PC-3 (cell line): Measurements from ENCODE around the gene AFF2. TPM values are rescaled to one million over a fixed set of nuclear protein-coding genes. Genes with fewer than 3 reads are reported as not detected.

ENCODE experiments used
- ATAC-seq: fragments of 200-7000 bp; cut with Tn5 transposase; 2 replicates; pipeline ENCODE4 v1.9.1; 2020; ENCODE audit warnings: mild to moderate bottlenecking, moderate library complexity
- BruUV-seq: library from RNA; stranded (reverse); fragments of 400-500 nt; replicated peaks from 2 replicates; lab custom pipeline; 2021; lab: Mats Ljungman, UMichigan
- CTCF ChIA-PET: fragments of 300-600 bp; sonication (Branson Sonifier 250); formaldehyde crosslinking; loops from one replicate; lab custom pipeline; 2022; ENCODE audit warnings: antibody characterized with exemption; lab: Charles Lee
- POLR2A ChIA-PET: fragments of 300-600 bp; sonication (Branson Sonifier 250); formaldehyde crosslinking; loops from one replicate; lab custom pipeline; 2022; ENCODE audit warnings: antibody characterized with exemption; ENCODE audit not compliant: unreplicated experiment; lab: Charles Lee
- DNase-seq: peaks from one replicate; pipeline ENCODE4 v3.0.0-alpha.2; 2015
- H2AFZ ChIP-seq: fragments of 300-600 bp; sonication (generic); 2 replicates; pipeline ENCODE4 v1.6.0; 2016; ENCODE audit warnings: antibody characterized with exemption, low read length
- H3F3A ChIP-seq: fragments of 300-600 bp; sonication (generic); one replicate; pipeline ENCODE4 v1.6.0; 2017; ENCODE audit warnings: antibody characterized with exemption, low read length, control low read depth, mild to moderate bottlenecking; ENCODE audit not compliant: unreplicated experiment
- H3K27ac ChIP-seq: fragments of 300-600 bp; sonication (generic); 2 replicates; pipeline ENCODE4 v1.5.1; 2016; ENCODE audit warnings: mild to moderate bottlenecking, low read length
- H3K27me3 ChIP-seq: fragments of 300-600 bp; sonication (generic); 2 replicates; pipeline ENCODE4 v1.6.1; 2016; ENCODE audit warnings: low read length, mixed read lengths
- H3K36me3 ChIP-seq: fragments of 300-600 bp; sonication (generic); 2 replicates; pipeline ENCODE4 v1.6.1; 2016; ENCODE audit warnings: low read depth, mixed run types, low read length, mixed read lengths
- H3K4me1 ChIP-seq: fragments of 300-600 bp; sonication (generic); 2 replicates; pipeline ENCODE4 v1.5.1; 2016; ENCODE audit warnings: low read length; ENCODE audit not compliant: insufficient read depth
- H3K4me2 ChIP-seq: fragments of 300-600 bp; sonication (generic); 2 replicates; pipeline ENCODE4 v1.6.0; 2016; ENCODE audit warnings: low read length
- H3K4me3 ChIP-seq: fragments of 300-600 bp; sonication (generic); 2 replicates; pipeline ENCODE4 v1.5.1; 2016; ENCODE audit warnings: mild to moderate bottlenecking, low read length, mixed read lengths
- H3K79me2 ChIP-seq: fragments of 300-600 bp; sonication (generic); 2 replicates; pipeline ENCODE4 v1.6.1; 2017; ENCODE audit warnings: low read length, mixed read lengths
- H3K9ac ChIP-seq: fragments of 300-600 bp; sonication (generic); 2 replicates; pipeline ENCODE4 v1.6.0; 2016; ENCODE audit warnings: mild to moderate bottlenecking, low read length
- H3K9me2 ChIP-seq: fragments of 300-600 bp; sonication (generic); replicated peaks from 2 replicates; pipeline ENCODE4 v1.6.1; 2016; ENCODE audit warnings: mixed run types, low read length, mixed read lengths
- H3K9me3 ChIP-seq: fragments of 300-600 bp; sonication (generic); 2 replicates; pipeline ENCODE4 v1.6.1; 2016; ENCODE audit warnings: low read length, mixed read lengths
- H4K20me1 ChIP-seq: fragments of 300-600 bp; sonication (generic); 2 replicates; pipeline ENCODE4 v1.6.1; 2016; ENCODE audit warnings: low read length, mixed read lengths
- CTCF ChIP-seq: fragments of 300-600 bp; sonication (generic); conservative IDR thresholded peaks from 2 replicates; pipeline ENCODE4 v1.5.1; 2017; ENCODE audit warnings: antibody characterized with exemption, low read depth, mild to moderate bottlenecking, low read length
- EZH2 ChIP-seq: fragments of 300-600 bp; sonication (generic); IDR thresholded peaks from one replicate; pipeline ENCODE4 v1.6.1; 2017; ENCODE audit warnings: antibody characterized with exemption, mild to moderate bottlenecking, low read length; ENCODE audit not compliant: unreplicated experiment
- EZH2phosphoT487 ChIP-seq: fragments of 300-600 bp; sonication (generic); IDR thresholded peaks from 2 replicates; pipeline ENCODE4 v1.6.1; 2018; ENCODE audit warnings: mild to moderate bottlenecking, antibody characterized with exemption, low read length, borderline replicate concordance
- intact Hi-C: fragments of 100-400 bp; cut with micrococcal nuclease; formaldehyde crosslinking; loops from 2 replicates; pipeline ENCODE4 v1.9.0; 2023
- total RNA-seq: library from RNA; depleted of rRNA; stranded (reverse); fragments of >200 nt; gene quantifications from 2 replicates; pipeline ENCODE4 v1.2.3, GENCODE V29; 2014

Gene AFF2
- total RNA-seq, 1 experiment from 2014 or later: not detected

- Histone ChIP-seq H3K79me2 (no peaks in the 10 kb centered on the region), H3K36me3 (no peaks in the 10 kb centered on the region), H3K27ac (no peak overlapping the region), H4K20me1 (no peaks in the 10 kb centered on the region), H3K27me3 (no peaks in the 10 kb centered on the region), H3K4me1 (no peaks in the 10 kb centered on the region), H3F3A (no peaks in the 10 kb centered on the region), H3K4me2 (no peak overlapping the region), H3K4me3 (no peak overlapping the region), H3K9me3 (0 out of 2 replicates have a peak, but pooled peaks cover 5% of the 10 kb centered on the region), H2AFZ (no peak overlapping the region), H3K9me2 (no peaks in the 10 kb centered on the region), H3K9ac (no peak overlapping the region)
- intact Hi-C loops: no loop called here
- no peak for TF ChIP-seq CTCF
- no peak for TF ChIP-seq EZH2
- no peak for TF ChIP-seq EZH2phosphoT487
- DNase-seq (no peak), ATAC-seq (no peak)
- CTCF ChIA-PET: no interaction called here
- POLR2A ChIA-PET: no interaction called here
- no TSS peak for BruUV-seq
These were observed 93.6 kb downstream of the AFF2 start for GRCh38 chrX:148593987-148594386.

- BruUV-seq: no TSS peak
- no peaks in the 10 kb centered on the region for H3K79me2 ChIP-seq
These were observed 99.0 kb downstream of the AFF2 start for GRCh38 chrX:148599404-148599803.

More at GRCh38 chrX:148599404-148599803, 99.0 kb downstream of the AFF2 start:
- H3K4me3 ChIP-seq: no peak overlapping the region
- H3K4me1 ChIP-seq: no peaks in the 10 kb centered on the region
- no peak overlapping the region for H3K9ac ChIP-seq
- no peak for TF ChIP-seq EZH2
- TF ChIP-seq CTCF: no peak
- no peak for TF ChIP-seq EZH2phosphoT487
- H3F3A ChIP-seq: no peaks in the 10 kb centered on the region
- CTCF ChIA-PET: no interaction called here
- no peaks in the 10 kb centered on the region for H3K36me3 ChIP-seq
- no peaks in the 10 kb centered on the region for H4K20me1 ChIP-seq
- H3K9me2 ChIP-seq: no peaks in the 10 kb centered on the region
- no peak overlapping the region for H3K27ac ChIP-seq
- H3K9me3 ChIP-seq: 0 out of 2 replicates have a peak, but pooled peaks cover 5% of the 10 kb centered on the region
- no peak overlapping the region for H3K4me2 ChIP-seq
- DNase-seq (no peak), ATAC-seq (no peak)
- no peaks in the 10 kb centered on the region for H3K27me3 ChIP-seq
- POLR2A ChIA-PET: no interaction called here
- H2AFZ ChIP-seq: no peak overlapping the region
- intact Hi-C loops: no loop called here
